SK-N-DZ (cell line): ENCODE measurements around the gene ULK1.
A peak's percentile ranks its signal among the peaks of the same experiment; 100 is the strongest.
"Not testable (repeated sequence)": the region's sequence is repeated elsewhere in the genome, so short reads cannot be mapped to it uniquely, and the experiment has no call there.

Experiments used
- DNase-seq: peaks from one replicate; pipeline ENCODE4 v3.0.0-alpha.2; 2015; ENCODE audit warnings: low spot score

ULK1 gene

DNA sequence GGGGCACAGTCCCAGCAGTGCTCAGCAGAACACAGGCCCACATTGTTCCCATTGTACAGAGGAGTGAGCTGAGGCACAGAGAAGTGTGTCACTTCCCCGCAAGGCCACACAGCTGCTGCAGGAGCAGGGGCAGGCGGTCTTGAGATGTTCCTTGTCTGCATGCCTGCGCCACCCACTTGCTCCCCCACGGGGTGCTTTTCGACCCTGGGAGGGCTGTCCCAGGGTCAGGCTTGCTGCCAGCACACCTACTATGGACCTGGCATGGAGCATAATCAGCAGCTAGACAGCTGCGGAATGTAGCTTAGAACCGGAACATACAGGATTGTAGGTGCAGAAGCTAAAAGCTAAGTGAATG is 47.5 kb downstream of the ULK1 start:
- no peak for DNase-seq

- DNase-seq: no peak
These were observed 48.2 kb downstream of the ULK1 start for GRCh38 chr12:131942671-131943070.

- DNase-seq: no peak
These were observed 49.0 kb downstream of the ULK1 start for GRCh38 chr12:131943389-131943788.

DNA sequence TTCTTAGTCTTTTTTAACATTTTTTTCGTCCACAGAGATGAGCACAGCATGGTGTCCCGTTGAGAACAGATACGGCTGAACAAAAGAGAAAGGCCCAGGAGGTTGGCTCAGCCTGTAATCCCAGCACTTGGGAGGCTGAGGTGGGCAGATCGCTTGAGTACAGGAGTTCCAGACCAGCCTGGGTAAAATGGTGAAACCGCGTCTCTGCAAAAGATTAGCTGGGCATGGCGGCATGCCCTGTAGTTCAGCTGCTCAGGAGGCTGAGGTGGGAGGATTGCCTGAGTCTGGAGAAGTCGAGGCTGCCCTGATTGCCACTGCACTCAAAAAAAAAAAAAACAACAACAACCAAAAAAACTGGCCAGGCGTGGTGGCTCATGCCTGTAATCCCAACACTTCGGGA is 49.5 kb downstream of the ULK1 start:
- no peak for DNase-seq

- no peak for DNase-seq
These were observed 50.3 kb downstream of the ULK1 start for GRCh38 chr12:131944601-131945251.

GRCh38 chr12:131946757-131947156 is 52.3 kb downstream of the ULK1 start:
- DNase-seq: no peak

GRCh38 chr12:131947482-131948027 is 53.1 kb downstream of the ULK1 start:
- DNase-seq: no peak

DNA sequence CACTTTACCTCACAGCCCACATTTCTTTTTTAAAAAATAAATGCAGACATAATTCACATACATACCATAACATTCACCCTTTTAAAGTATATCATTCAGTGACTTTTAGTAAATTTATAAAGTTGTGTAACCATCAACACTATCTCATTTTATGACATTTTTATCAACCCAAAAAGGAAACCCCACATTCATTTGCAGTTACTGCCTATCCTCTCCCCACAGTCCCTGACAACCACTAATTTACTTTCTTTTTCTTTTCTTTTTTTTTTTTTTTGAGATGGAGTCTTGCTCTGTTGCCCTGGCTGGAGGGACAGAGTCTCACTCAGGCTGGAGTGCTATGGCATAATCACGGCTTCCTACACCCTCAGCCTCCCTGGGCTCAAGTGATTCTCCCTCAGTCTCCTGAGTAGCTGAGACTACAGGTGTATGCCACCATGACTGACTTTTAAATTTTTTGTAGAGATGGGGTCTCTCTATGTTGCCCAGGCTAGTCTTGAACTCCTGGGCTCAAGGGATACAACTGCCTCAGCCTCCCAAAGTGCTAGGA is 53.8 kb downstream of the ULK1 start:
- no peak for DNase-seq

DNA sequence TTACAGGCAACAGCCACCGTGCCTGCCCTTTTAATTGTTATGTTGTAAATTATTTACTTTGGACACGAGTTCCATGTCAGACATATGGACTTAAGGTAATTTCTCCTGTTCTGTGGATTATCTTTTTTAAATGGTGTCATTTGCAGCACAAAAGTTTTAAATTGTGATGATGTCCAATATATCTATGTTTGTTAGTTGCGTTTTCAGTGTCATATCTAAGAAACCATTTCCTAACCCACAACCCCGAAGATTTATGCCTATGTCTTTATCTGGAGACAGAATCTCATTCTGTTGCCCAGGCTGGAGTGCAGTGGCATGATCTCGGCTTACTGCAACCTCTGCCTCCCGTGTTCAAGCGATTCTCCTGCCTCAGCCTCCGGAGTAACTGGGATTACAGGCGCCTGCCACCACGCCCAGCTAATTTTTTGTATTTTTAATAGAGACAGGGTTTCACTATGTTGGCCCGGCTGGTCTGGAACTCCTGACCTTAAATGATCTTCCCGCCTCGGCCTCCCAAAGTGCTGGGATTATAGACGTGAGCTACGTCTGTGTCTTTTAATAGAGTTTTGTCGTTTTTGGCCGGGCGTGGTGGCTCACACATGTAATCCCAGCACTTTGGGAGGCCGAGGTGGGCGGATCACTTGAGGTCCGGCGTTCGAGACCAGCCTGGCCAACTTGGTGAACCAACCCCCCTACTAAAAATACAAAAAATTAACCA is 54.5 kb downstream of the ULK1 start:
- not testable (repeated sequence) for DNase-seq

DNA sequence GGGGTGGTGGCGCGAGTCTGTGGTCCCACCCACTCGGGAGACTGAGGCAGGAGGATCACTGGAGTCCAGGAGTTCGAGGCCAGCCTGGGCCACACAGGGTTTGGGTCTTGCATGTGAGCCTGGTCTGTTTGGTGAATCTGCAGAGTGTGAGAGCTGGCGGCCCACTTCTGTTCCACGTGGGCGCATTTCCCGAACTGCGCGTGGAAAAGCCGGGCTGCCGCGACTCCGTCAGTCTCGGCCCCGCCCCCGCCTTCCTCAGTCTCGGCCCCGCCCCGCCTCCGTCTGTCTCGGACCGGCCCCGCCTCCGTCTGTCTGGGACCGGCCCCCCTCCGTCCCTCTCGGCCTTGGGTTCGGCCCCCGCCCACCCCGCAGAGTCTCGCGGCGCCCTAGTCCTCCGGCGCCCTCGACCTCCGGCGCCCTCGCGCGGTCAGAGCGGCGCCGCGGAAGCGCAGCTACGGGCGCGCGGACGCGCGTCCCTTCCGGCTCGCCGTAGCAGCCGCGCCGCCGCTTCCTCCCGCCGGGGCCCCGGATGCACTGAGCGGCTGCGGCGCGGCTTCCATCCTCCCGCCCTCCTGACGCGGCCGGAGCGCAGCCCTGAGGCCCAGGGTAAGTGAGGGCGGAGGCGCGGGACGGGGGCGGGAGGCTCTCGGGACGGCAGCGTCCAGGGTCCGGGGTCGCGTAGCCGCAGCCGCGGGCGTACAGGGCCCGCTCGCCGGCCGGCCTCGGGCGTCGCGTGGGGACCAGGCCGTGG is 55.2 kb downstream of the ULK1 start, which contains the start of gene EP400:
TSS of gene EP400 (plus strand) at position 512 of the 751 bp plus-strand sequence. CDS start 10,678 bp downstream, outside the sequence.
- DNase-seq: peak; percentile 89

GRCh38 chr12:131950182-131950913 is 55.9 kb downstream of the ULK1 start:
- no peak for DNase-seq

DNA sequence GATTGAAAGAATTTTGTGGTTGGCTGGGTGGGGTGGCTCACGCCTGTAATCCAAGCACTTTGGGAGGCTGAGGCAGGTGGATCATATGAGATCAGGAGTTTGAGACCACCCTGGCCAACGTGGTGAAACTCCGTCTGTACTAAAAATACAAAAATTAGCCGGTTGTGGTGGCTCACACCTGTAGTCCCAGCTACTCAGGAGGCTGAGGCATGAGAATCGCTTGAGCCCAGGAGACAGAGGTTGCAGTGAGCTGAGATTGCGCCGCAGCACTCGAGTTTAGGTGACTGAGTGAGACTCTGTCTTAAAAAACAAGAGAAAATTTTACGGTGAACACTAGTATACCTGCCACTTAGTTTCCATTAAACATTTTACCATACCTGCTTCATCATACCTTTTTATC is 59.4 kb downstream of the ULK1 start:
- not testable (repeated sequence) for DNase-seq

DNA sequence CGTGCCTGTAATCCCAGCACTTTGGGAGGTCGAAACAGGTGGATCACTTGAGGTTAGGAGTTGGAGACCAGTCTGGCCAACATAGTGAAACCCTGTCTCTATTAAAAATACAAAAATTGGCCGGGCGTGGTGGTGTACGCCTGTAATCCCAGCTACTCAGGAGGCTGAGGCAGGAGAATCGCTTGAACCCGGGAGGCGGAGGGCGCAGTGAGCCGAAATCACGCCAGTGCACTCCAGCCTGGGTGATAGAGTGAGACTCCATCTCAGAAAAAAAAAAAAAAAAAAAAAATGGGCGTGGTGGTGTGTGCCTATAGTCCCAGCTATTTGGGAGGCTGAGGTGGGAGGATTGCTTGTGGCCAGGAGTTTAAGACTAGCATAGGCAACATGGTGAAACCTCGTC is 60.0 kb downstream of the ULK1 start:
- DNase-seq: not testable (repeated sequence)

GRCh38 chr12:131959116-131959515 is 64.7 kb downstream of the ULK1 start:
- no peak for DNase-seq

- DNase-seq: no peak
These were observed 65.5 kb downstream of the ULK1 start for GRCh38 chr12:131959641-131960589.

- not testable (repeated sequence) for DNase-seq
These were observed 66.3 kb downstream of the ULK1 start for GRCh38 chr12:131960590-131961325.

DNA sequence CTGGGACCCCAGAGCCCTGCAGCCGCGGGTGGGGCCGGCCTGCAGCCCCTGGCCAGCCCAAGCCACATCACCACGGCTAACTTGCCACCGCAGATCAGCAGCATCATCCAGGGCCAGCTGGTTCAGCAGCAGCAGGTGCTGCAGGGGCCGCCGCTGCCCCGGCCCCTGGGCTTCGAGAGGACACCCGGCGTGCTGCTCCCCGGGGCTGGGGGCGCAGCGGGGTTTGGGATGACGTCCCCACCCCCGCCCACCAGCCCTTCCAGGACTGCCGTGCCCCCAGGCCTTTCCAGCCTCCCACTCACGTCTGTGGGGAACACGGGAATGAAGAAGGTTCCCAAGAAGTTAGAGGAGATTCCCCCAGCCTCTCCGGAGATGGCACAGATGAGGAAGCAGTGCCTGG is 66.9 kb downstream of the ULK1 start:
- DNase-seq: not testable (repeated sequence)

- DNase-seq: no peak
These were observed 67.6 kb downstream of the ULK1 start for GRCh38 chr12:131962069-131962468.

DNA sequence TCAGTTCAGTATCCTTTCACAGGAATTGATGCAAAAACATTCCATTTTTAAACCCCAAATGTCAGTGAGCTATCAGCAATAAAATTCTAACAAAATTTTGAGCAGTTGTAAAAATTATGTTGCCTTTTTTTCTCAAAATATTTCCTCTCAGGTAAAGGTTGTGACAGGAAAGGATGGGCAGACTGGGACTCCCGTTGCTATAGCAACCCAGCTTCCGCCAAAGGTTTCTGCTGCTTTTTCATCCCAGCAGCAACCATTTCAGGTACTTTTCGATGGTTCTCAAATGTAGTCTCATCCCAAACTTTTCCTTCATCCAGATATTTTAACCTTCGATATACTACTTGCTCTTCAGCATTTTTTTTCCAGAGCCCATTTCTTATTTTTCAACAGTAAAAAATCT is 69.0 kb downstream of the ULK1 start:
- no peak for DNase-seq
